ENCODE measurements around the gene RNF220. TPM values are rescaled to one million over a fixed set of nuclear protein-coding genes. Genes with fewer than 3 reads are reported as not detected.

Gene RNF220
- total RNA-seq, 1 donor from 2014 or later, result 72.5 TPM

DNA sequence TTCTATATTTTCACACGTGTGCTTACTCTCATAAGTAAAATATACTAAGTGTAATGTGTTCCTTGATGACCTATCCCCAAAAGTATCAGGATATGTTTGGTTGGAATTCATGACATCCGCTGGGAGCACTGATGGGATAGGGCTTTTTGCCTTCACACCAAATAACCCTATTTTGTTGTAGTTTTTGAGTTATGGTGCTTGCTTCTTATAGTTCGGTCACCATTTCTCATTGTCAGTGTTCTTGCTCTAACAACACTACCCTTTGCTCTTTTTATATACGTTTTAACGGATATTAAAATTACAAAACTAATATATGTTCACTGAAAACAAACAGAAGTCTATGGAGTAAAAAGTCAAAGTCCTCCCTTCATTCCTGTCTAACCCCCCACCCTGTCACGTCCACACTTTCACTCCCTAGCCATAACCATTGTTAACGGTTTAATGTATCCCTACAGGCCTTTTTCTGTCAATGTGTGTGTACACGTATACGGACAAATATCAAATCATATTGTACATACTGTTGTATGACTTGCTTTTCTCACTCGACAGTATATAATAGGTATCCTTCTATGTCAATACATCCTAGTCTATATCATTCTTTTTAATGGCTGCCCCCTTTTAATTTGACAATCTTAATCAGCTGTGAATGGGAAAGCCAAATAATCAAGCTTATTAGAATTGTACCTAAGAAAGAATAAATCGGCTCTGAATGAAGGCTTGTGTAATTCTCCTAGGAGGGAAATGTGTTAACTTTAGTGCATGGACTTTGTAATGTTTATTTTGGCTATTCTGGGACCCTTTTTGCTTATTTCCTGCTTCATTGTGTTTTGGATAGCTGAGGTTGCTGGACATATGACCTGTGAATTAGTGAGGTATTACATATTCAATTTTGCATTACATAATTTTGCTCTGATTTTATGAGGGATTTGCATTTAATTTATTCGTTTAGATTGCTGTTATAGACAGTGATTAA, 3.5 kb upstream of the RNF220 start:
- Histone ChIP-seq H3K27ac (no peak overlapping the region), H3K9me3 (no peaks in the 10 kb centered on the region), H3K4me3 (no peak overlapping the region), H3K4me1 (peaks cover 21% of the 10 kb centered on the region), H3K27me3 (ENCODE audit: low read depth) (peaks cover 64% of the 10 kb centered on the region), H3K36me3 (no peaks in the 10 kb centered on the region)
- TF ChIP-seq, protein P1, sequence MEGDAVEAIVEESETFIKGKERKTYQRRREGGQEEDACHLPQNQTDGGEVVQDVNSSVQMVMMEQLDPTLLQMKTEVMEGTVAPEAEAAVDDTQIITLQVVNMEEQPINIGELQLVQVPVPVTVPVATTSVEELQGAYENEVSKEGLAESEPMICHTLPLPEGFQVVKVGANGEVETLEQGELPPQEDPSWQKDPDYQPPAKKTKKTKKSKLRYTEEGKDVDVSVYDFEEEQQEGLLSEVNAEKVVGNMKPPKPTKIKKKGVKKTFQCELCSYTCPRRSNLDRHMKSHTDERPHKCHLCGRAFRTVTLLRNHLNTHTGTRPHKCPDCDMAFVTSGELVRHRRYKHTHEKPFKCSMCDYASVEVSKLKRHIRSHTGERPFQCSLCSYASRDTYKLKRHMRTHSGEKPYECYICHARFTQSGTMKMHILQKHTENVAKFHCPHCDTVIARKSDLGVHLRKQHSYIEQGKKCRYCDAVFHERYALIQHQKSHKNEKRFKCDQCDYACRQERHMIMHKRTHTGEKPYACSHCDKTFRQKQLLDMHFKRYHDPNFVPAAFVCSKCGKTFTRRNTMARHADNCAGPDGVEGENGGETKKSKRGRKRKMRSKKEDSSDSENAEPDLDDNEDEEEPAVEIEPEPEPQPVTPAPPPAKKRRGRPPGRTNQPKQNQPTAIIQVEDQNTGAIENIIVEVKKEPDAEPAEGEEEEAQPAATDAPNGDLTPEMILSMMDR (IDR thresholded peaks at IDR 0.05), result no peak
- DNase-seq (no peak), ATAC-seq (no peak)
- intact Hi-C loops (cut with DNase I), result no loop called here

DNA sequence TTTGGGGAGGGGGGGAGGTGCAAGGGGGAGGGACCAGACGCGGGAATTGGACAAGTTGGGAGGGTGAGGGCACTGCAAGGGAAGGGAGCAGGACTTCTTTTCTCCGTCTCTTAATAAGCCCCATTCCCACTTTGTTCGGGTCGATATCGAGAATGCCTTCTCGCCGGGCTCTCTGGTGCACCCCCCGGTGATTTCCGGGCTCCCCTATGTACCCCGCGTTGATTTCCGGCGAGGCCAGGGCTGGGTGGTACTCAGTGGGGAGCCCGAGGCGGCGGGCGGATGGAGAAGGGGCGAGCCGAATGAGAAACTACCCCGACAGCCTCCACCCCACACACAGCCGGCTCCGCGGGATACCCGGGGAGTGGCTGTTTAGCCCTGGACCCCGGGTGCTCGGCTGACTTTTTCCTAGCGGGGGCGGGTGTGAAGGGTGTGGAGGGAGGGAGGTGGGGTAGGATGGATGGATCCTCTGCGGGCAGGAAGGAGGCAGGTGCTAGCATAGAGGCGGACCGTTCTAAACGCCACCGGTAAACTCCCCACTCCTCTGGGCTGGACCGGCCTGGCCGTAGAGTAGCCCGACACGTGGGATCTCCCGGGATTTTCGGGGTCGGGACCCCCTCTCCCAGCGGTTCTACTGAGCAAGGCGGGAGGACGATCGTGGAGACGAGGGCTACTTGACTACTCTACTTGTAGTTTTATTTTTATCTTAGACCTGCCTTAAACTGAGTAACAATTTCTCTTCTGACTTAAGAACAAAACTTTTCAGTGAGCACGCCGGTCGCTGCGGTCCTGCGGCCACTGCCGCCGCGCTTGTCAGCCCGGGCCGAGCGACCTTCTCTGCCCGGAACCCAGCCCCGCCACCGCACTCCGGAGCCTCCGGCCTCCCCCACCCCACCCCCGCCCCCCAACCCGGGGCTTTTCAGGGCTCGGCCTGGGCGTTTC, 1.0 kb downstream of the RNF220 start:
- Histone ChIP-seq H3K9me3 (no peaks in the 10 kb centered on the region), H3K4me1 (peaks cover 44% of the 10 kb centered on the region), H3K27me3 (ENCODE audit: low read depth) (peaks cover 98% of the 10 kb centered on the region), H3K36me3 (no peaks in the 10 kb centered on the region), H3K27ac (no peak overlapping the region), H3K4me3 (peak overlapping the region; percentile 58)
- ATAC-seq (peak; percentile 67 to 72), DNase-seq (peak; percentile 54)
- TF ChIP-seq, protein P1 (IDR thresholded peaks at IDR 0.05), result no peak
- intact Hi-C loops (cut with DNase I), result no loop called here

GRCh38 chr1:44406737-44407429, 1.8 kb downstream of the RNF220 start:
- Histone ChIP-seq H3K27ac (no peak overlapping the region), H3K4me1 (peaks cover 44% of the 10 kb centered on the region), H3K27me3 (ENCODE audit: low read depth) (peaks cover 100% of the 10 kb centered on the region), H3K4me3 (peak overlapping the region; percentile 58), H3K36me3 (no peaks in the 10 kb centered on the region), H3K9me3 (no peaks in the 10 kb centered on the region)
- DNase-seq, result no peak
- intact Hi-C loops (cut with DNase I), result no loop called here
- TF ChIP-seq, protein P1 (IDR thresholded peaks at IDR 0.05), result no peak
- ATAC-seq, result peak; percentile 48 to 56

DNA sequence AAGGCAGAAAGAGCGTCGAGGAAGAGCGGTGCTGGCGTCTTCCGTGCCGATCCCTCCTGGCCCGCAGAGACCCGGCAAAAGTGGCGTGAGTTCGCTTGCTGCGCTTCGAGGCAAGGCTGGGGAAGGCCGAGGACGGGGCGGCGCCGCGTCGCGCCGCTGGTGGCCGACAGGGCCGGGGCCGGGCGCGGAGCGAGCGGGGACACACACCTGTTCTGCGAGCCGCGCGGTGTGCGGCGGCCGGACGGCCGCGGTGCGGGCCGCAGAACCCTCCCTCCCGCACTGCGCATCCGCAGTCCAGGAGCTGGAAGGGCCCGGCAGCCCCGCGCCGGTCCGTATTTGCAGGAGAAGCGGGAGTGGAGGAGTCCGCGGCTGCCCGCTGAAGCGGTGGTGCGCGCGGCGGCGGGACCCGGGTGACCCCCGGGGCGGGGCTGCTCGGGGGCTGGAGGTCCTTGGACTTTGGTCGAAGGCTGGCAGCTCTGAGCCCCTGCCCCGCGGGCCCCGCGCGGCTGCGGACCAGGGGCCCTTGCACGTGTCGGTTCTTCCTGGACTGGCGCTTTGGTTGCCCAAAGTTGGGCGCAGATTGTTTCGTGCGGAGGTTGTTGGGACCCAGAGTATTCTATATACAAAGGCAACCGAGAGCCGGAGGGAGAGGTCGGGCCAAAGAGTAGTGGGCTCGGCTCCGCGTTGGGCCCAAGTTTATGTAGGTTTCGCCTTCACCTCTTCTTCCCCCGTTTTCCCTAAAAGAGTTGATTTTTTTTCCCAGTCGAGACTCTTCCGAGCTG, 2.6 kb downstream of the RNF220 start:
- Histone ChIP-seq H3K9me3 (no peaks in the 10 kb centered on the region), H3K27me3 (ENCODE audit: low read depth) (peaks cover 100% of the 10 kb centered on the region)
- DNase-seq, result no peak

More for the DNA sequence above, 2.6 kb downstream of the RNF220 start:
- TF ChIP-seq, protein P1 (IDR thresholded peaks at IDR 0.05), result no peak
- Histone ChIP-seq H3K4me1 (peaks cover 44% of the 10 kb centered on the region), H3K4me3 (peak overlapping the region; percentile 58), H3K36me3 (no peaks in the 10 kb centered on the region), H3K27ac (no peak overlapping the region)
- intact Hi-C loops (cut with DNase I), result no loop called here
- ATAC-seq, result peak; percentile 8 to 39

Data from lower lobe of right lung (tissue), 2 donors.